HG03575 (cell line): ENCODE data around the gene HTR4.

Experiments used
- ATAC-seq: cut with Tn5 transposase; IDR thresholded peaks from one replicate; pipeline ENCODE4 v1.9.1; 2021; ENCODE audit not compliant: unreplicated experiment, insufficient number of reproducible peaks, low FRiP score; ENCODE audit errors: extremely low read depth

HTR4 gene

DNA sequence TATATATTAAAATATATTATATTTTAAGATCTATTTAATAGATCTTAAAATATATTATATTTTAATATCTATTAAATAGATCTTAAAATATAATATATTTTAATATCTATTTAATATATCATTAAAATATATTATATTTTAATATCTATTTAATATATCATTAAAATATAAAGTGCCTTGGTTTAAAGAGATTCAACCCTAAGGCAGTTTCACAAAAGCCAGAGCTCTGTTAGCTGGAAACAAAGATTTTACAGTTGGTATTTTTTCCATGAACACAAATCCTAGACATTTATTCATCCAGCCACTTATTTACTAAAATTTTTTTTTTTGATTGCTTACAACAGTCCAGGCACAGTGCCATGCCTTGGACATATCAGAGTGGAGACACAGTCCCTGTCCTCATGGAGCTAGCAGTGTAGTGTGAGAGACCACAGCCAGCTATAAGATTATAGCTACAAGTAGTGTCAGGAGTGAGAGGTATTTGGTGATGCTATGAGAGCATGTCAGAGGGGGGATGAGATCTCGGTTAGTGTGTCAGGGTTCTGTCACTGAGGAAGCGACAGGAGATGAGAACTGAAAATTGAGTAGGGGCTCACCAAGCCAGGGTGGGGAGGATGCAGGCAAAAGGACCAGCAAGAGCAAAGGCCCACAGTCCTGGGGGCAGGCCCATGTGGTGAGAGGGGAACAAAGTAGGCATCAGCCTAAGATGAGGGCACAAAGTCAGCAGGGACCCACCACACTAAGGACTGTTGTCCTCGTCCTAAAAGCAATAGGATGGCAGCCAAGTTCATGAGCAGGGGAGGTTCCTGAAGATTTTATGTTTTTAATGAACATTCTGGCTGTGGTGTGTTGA, 196.1 kb downstream of the HTR4 start:
- no peak for ATAC-seq

- no peak for ATAC-seq
These were observed 197.1 kb downstream of the HTR4 start for GRCh38 chr5:148457183-148457620.

- ATAC-seq, result no peak
These were observed 199.1 kb downstream of the HTR4 start for GRCh38 chr5:148455185-148455584.

DNA sequence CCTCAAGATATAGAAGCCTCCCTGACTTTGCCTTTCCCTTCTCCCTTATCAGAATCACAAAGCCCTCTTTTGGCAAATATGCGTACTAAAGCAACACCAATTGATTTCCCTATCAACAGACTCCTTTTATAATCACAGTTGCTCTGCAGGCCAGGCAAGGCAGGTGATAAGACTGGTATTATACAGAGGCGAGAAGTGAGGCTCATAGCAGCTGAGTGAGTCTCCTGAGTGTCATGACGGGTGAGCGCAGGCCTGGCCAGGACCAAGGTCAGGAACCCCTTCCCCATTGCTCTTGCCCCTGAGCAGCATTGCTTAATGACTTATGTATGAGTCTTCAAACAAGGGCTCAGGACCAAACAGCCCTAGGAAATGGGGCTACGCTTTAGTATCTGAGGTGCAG, 199.8 kb downstream of the HTR4 start:
- no peak for ATAC-seq

DNA sequence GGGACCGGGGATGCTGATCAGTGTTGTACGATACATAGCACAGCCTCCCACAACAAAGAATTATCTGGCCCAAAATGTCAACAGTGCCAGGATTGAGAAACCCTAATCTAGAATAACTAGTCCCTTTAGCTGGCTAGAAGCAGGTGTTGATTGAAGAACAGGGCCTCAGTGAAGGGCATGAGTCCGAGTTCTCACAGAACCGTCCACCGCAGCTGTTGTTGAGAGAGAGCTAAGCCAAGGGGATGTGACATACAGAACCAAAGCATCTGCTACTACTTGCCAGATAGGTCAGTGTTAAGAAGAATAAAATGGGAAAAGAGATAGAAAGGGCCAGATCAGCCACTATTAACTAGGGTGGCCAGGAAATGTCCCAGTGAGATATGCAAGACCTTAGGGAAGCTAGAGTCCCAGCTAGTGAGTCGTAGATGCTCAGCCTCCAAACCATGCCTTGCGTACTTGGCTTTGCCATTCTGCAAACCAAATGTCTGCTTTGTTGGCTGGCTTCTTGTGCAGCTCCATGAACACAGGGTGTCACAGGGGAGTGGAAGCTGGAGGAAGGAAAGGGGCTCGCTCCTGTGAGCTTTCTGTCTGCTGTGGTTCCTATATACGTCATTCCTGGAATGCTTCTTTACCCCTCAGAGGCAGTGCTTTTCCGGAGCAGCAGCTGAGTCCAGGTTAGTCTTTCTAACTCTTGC, 201.7 kb downstream of the HTR4 start:
- no peak for ATAC-seq

DNA sequence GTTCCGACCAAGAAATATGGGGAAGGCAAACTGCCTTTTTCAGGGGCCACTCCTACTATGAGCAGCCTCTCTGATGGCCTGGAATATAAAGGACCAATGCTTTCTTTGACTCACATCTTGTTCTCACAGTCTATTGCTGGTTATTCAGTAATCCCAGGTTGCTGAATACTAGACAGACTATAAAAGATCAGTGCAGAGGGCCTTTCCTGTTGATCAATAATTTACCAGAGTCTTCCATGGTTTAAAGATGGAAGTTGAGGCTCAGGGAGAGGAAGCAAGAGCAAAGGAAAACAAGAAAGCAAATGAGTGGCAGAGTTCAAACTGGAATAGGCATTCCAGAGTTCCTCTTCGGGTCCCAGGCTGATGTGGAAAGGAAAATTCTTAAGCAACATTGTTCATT, 207.7 kb downstream of the HTR4 start:
- ATAC-seq, result no peak

- ATAC-seq, result no peak
These were observed 208.7 kb downstream of the HTR4 start for GRCh38 chr5:148445578-148445977.

DNA sequence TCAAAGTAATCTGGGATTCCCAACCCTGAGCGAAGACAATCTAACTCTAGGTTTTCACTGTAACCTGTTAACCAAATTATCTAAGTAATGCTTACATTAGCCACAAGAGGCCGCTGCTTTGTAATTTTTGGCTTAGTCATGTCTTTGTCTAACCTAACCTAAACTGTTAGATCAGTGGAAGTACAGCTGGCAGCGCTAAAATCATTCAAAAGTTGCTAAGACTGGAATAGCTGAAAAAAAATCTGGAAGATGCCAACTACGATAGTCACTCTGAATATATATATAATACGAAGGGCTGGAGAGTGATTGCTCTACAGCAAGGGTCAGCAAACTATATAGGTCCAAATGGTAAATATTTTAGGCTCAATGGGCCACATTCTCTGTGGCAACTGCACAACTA, 210.3 kb downstream of the HTR4 start:
- peak; percentile 62 for ATAC-seq

DNA sequence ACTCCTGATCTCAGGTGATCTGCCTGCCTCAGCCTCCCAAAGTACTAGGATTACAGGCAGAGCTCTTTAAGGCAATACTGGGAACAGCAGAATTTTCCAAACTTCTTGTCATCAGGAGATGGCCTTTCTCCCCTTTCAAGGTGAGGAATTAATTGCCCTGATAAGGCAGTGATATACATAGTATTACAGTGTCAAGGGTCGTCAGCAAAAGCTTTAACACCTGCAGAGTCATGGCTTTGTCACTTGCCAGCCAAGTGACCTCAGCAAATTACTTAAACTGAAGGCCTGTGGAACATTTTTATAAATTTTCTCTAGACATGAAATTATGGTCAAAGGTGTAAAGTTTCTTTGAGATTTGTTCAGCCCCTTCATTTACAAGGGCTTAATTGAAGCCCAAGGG, 211.1 kb downstream of the HTR4 start:
- ATAC-seq, result no peak

DNA sequence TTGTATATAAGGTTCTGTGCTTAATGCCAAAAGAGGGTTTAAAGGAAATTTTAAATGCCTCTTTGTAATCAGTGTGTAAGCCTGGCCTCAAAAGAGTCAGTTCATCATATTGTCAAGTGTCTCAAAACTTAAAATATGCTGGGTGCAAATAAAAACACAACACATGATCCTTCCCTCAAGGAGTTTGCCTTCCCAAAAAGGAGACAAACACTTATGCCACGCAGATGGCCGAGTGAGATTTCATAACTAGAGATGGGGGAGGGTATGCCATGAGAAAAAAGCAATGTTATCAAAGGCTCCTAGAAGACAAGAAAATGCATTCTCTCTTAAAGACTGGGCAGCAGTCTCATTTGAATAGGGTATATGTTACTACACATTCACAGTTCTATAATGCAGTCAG, 215.4 kb downstream of the HTR4 start:
- no peak for ATAC-seq

- no peak for ATAC-seq
These were observed 217.1 kb downstream of the HTR4 start for GRCh38 chr5:148437249-148437648.

GRCh38 chr5:148436029-148436428, 218.3 kb downstream of the HTR4 start:
- no peak for ATAC-seq

GRCh38 chr5:148433826-148434225, 220.5 kb downstream of the HTR4 start:
- ATAC-seq, result no peak
